Cortex of kidney (tissue), 1 donor: ENCODE results near the gene NDUFAF4.
A peak's percentile ranks its signal among the peaks of the same experiment; 100 is the strongest.

Experiments
- DNase-seq: peaks from one replicate; lab custom pipeline; 2025; lab: John Stamatoyannopoulos, UW

Gene NDUFAF4

DNA sequence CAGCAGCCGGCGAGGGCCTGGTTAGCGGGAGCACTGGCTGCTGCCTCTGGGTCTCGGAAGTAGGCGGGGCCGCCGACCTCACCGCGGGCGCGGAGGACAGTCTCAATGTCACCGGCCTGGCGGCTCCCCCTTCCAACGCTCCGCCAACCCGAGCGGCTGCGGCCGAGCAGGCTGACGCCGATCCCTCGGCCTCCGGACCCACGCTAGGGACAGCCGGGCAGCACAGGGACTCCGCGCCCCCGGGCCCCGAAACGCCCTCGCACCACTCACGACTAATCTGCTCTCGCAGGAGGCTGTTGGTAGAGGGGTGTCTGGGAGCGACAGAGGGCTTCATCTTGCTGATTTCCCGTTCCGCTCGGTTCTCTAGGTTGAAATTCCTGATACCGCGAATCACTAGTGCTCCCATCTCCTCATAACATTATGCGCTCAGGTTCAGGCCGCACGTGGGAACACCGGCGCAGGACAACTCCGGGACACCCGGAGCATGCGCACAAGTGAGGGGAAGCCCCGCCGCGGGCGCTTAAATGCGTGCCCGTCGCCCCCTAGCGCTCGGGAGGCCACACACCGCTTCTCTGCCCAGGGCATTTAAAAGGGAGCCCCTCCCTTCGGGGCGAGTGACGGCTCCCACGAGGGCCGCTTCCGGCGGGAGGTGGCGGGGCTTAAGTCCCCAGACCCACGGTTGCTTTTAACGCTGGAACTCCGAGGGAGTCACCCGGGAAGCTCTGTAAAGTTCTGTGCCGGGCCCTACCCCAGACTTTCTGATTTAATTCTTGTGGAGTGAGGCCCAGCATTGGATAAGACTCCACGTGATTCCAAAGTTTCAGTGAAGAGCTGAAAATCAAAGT is at the start of gene NDUFAF4:
Gene NDUFAF4, minus strand, starts transcription at position 496 of the 845 bp plus-strand sequence. Its CDS starts 90 bp downstream, at position 406.
- peak; percentile 70 for DNase-seq

DNA sequence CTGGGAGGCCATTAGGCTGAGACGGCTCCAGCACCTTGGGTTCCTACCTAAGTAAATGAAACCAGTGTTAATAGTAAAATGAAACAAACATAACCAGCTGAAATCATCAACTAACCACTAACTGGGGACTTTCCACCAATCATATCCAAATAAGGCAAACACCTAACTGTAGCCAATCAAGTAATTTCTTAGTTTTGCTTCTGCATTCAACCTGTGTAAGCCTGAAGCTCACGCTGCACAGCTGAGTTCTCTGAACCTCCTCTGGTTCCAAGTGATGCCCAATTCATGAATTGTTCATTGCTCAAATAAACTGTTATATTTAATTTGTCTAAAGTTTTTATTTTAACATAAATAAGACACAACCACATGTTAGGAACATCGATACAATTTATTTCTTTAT is 49.4 kb upstream of the NDUFAF4 start:
- DNase-seq = no peak

DNA sequence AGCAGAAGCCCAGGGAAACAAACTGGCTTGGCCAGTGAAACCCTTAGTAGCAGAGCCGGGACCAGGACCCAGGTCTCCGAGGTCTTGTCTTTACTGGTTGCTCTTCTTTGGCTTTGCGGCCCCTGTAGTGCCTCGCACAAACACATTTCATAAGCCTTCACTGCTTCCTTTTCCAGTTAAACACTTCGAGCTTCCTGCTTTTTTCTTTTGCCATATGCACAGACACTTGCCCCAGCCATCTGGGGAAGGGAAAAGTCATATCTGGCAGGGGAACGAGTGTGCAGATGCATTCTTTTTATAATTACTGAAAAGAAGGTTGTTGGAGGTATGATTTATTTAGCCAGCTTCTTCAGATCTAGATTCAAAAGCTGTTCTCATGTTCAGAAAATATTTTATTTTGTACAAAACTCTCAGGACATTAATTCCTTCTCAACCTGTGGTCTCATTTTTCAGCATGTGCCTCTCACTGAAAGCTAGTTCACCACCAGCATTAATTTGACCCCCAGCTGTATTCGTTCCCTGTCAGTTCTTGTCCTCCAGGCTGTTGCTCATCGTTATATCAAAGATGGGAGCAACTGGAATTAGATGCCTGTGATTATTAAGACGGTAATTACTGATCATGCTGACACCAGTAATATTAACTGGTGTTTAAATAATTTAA is 46.0 kb upstream of the NDUFAF4 start:
- no peak for DNase-seq

DNA sequence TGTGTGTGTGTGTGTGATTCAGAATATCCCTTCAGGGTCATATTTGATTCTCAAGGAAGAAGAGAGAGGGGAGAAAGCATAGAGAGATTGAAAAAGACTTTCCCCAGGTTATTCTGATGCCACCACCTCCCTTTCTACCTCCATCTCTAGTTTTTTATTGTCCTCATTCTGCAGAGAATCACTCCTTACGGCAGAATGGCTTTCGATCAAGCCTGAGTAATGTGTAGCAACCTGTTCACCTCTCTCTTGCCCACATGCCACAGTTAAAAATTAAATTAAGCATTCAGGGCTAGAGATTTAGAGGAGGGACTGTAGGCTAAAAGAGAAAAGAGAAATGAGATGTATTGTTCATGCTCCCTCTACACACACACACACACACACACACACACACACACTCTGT is 45.0 kb upstream of the NDUFAF4 start:
- no peak for DNase-seq

DNA sequence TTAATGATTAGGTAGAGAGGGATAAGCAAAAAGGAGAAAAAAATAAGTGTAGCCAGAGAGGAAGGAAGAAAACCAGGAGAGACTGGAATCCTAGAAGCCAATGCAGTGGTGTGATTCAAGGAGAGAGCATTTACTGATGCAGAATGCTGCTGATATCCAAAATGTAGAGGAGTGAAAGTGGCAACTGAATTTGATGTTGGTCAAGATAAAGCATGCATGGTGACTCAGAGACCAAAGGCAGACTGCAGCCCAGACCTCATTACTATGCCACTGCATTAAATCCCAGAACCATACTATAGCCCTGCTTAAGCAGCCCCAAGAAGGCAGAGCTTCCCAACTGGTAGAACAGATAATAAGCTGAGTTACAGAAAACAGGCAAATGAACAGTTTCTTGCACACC is 42.6 kb upstream of the NDUFAF4 start:
- no peak for DNase-seq

DNA sequence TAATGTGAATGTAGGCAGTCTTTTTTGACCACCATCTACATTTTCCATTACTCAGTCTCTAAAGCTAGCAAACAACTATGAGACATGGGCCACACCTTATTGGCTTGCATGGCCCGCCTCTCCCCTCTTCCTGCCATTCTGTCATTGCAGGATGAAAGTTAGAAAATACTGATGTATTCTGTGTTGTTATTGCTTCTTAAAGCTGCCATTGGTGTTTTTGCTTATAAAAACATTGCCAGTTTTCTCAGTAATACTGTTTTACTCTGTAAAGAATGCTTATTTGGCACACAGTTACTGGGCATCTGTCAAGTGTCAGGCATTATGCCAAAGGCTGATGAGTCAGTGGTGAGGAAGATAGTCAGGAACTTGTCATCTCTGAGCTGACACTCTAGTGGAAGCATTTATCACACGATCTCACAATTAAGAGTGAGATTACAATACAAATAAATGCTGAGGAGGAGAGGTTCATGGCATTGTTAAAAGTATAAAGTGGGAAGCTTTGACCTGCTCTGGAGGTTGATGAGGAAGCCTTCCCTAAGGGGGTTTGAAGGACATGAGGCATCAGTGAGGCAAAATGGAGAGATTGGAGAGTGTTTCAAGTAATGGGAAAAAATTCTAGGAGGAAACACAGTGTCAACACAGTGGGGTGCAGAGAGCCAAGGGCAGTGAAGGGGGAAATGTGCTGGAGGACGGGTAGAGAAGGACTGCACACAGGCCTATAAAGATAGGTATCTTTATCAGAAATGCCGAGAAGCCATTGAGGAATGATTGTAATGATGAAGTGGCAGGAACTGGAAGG is 41.5 kb upstream of the NDUFAF4 start:
- DNase-seq = no peak

DNA sequence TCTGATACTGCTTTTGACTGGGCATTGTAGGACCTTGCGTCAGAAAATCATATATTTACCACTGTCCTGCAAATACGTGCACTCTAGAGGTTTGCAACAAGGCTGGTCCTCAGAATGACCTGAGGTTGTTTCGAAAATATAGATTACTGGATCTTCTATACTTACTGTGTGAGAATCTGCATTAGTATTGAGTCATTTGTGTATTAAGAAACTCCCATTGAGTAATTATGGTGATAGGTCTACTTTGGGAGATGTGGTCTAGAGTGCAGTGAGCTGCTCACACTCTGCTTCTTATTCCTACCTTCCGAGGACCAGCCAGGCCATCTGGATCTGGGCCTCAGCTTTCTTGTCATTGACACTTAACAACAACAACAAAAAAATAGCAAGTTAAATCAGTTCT is 36.4 kb upstream of the NDUFAF4 start:
- DNase-seq = no peak

DNA sequence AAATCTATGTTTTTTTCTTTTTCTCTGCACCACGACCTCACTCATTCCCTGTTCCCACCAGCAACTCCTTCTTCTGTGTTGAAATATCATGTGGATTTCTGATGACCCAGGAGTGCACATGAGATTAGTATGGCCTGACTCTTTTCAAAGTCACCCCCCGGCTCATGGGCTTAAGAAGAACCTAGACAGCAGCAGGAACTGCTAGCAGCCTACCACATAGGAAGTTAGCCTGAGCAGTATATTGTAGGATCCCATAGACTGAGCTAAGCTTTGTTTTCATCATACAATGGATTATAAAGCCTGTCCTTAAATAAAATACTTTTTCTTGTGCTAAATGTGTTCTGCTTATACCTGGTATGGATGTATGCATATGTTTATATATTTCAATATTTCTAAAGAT is 33.5 kb upstream of the NDUFAF4 start:
- no peak for DNase-seq

DNA sequence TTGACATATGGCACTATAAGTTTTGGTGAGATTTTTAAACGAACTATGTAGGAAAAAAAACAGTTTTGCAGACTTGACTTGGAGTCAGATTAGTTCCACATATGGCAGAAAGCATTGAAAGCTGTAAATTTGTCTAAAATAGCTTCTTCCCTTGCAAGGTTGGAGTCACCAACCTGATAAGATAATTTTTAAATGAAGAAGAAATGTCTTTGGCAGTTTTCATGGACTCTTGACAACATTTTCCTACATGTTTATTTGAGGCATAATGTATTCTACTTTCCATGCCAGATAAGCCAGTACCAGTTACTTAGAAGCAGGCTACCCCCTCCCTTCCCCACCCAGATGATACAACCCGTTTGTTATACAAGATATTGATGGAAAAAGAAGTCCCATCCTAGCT is 32.0 kb upstream of the NDUFAF4 start:
- DNase-seq = no peak

DNA sequence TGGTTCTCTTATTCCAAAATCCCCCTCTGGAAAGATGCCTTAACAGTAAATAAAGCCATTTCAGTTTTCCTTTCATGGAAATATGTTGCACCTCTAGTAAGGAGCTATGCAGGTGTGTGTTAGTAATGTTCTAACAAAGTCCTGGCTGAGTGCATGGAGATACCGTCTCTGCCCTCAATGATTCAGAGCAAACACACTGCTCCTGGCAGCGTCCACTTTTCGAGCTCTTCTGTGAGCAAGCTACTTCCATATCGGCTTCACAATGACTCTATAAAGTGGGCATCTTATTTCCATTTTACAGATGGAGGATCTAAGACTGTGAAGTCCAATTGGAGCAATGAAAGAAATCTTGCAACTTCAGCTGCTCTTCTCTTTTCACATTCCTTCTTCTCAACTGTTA is 30.0 kb upstream of the NDUFAF4 start:
- no peak for DNase-seq

DNA sequence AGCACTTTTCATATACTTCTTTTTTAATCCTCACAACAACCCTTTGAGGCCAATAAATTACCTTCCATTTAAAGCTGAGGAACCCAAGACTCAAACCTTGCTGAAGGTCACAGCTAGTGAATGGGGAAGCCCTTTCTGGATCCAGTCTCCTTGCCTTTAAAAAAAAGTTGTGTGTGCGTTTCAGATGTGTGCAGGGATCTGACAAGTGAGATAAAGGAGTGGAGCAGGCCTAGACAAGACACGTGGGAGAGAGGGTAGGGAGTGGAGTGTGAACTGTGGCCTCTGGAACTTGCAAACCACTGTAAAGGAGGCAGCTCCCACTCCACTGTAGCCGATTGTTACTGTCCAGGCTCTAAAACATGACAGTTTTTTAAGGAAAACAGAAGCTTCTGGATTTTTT is 28.7 kb upstream of the NDUFAF4 start:
- DNase-seq = no peak

DNA sequence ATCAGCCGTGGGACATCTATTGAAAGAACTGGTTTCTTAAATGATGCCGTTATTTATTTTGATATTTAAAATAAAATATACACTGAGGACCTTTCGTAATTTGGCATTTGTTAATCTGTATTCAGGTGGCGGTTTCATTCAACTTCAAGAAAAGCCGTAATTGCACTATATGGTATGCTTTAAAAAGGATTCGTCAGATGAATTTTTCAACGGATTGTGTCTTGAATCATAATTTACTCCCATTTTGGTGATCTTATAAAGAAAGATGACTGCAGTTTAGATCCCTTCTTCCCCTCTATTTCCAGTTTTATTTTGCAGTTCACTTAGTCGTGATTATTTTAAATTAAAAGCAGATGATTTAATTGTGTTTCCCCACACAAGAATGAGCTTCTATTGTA is 27.6 kb upstream of the NDUFAF4 start:
- DNase-seq = no peak

DNA sequence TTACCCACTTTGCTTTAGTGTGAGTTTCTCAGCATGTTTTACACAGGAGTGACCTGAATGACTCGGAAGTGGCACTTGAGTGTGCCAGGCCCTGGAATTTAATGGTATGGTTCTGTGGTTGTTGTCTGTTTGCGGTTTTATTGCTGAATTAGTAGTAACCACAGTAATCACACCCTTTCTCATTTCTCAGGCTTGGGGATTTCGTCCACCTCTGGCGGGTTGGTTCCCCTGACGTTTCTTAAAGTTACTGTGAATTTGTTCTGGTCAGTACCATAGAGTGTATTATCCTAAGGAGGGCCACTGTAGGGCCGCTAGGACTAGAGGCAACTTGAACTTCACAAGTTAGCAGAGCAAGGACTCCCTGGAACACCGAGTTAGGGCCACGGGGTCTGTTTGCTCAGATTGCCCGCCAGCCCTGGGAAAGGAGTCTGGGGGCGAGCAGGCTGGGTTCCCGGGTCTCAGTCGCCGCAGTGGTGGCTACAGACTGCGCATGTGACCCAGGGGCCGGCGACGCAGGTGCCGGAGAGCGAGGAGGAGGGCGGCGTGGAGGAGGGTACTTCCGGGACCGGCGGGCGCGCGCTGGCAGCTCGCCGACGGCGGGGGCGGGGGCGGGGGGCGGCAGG is 26.3 kb upstream of the NDUFAF4 start:
- no peak for DNase-seq

DNA sequence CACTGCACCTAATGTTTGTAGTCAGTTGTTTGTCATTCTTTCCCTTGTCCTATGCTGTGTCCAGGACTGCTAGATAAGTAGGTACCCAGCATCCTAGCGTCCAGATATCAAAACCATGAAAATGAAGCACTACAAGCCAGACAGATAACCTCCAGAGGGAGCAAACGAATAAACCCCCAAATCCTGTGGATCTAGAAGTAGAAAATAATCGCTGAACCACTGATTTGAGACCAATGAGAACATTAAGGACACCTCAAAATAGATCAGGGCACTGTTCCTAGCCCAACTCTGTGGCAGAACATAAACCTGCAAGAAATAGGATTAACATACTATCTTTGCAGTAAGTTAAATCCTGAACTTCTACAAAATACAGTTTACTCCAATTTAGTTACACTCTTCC is 25.7 kb upstream of the NDUFAF4 start:
- no peak for DNase-seq

DNA sequence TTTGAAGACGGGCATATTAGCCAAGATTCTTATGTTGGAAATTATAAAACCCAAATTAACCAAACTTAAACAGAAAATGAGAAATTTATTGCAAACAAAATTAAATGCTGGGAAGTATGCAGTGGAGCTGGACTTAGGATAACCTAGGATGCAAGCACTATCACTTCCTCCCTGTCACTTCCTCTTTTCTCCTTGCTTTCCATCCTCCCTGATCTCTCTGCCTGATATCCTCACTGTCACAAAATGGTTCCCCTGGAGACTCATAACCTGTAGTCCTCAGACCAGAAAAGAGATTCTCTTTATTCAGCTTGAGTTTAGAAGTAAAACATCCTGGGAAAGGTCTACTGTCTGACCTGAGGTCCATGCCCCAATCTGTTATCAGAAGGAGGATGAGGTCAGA is 19.4 kb upstream of the NDUFAF4 start:
- no peak for DNase-seq

DNA sequence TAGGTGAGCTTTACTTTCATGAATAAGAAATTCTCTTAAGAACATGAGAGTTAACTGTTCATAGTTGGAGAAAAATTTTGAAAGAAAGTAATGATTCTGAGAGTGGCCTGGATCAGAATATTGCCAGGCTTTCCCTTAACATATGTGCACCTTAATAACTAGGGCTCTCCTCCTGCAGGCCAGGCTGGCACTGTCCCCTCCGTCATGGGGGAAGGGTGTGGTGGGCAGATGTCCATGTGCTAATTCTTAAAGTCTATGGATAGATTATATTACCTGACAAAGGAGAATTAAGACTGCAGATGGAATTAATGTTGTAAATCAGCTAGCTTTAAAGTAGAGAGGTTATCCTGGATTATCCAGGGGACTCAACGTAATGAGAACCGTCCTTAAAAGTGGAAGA is 15.9 kb upstream of the NDUFAF4 start:
- no peak for DNase-seq

DNA sequence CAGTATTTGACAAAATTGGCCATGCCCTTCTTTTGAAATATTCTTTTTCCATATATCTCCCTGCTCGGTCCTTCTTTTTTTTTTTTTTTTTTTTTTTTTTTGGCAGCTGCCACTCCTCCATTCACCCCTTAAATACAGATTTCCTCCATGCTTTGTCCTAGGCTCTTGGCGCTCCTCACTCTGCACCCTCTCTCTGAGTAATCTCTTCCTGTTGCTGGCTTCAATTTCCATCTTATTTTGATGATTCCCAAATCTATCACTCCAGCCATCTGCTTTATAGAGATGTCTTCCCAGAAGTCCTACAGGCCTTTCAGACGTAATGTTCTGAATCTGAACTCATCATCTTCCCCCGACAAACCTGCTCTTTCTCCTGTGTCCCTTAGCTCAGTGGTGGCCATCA is 14.1 kb upstream of the NDUFAF4 start:
- DNase-seq = no peak

DNA sequence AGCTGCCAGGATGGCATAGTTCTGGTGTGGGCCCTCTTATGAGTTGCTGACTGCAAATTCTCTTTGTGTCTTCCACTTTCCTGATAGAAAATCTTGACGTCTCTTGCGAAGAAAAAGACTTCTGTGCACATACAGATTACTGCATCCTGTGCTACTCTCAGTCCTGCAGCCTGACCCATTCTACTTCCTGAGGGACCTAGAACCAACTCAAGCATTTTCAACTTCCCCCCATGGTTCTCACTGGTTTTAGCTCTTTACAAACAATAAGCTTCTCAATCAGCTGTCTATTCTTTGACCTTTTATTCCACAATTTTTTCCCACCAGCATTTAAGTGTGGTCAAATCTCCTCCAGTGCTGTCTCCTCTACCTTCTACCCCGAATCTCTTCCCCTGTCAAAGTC is 13.5 kb upstream of the NDUFAF4 start:
- DNase-seq = no peak

DNA sequence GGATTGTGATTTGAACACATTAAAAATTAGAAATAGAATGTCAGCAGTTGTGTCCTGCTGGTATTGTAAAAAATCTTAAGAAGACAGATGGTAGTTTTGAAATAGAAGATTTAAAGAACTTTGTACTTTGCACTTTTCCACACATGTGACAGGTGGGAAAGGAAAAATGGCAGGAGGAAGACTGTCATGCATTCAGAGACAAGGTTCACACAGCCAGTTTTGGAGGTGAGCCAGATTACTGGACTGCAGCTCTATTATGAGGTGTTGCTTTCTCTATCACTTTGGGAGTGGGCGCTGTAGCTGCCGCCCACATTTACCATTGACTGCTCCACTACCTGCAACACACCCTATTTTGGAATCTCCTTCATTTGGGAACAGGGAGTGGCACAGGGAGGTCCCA is 12.1 kb upstream of the NDUFAF4 start:
- DNase-seq = no peak

DNA sequence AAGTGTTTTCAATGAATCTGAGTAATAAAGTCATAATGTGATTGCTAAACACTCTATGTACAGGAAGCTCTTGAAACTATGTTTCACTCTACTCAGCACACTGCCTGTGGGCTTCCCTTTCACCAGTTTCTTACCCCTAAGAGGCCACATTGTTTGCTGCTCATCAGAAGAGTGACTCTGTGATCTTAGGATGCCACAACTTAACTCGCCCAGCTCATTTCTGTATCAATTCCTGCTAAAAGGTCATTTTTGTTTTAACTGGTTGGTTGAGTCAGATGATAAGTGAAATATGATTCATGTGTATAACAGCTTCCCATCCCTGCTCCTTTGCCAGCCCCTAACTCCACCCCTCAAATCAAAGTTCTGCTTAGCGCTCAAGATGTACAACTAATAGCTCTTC is 9.8 kb upstream of the NDUFAF4 start:
- no peak for DNase-seq

DNA sequence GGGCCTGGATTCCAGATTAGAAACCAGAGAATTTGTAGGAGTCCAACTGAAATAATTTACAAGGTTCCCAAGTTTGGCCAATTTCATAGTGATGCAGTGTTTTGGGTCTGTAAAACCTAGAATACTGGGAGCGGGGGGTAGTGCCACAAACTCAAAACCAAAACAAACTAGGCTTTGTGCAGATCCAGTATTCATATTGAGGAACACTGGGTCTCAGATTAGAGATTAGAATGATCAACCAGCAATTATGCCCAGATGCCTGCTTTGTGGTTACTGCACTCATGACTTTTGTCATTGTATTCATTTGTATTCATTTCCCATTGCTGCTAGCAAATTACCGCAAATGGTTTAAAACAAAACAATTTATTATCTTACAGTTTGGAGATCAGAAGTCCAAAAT is 3.2 kb upstream of the NDUFAF4 start:
- DNase-seq = no peak

DNA sequence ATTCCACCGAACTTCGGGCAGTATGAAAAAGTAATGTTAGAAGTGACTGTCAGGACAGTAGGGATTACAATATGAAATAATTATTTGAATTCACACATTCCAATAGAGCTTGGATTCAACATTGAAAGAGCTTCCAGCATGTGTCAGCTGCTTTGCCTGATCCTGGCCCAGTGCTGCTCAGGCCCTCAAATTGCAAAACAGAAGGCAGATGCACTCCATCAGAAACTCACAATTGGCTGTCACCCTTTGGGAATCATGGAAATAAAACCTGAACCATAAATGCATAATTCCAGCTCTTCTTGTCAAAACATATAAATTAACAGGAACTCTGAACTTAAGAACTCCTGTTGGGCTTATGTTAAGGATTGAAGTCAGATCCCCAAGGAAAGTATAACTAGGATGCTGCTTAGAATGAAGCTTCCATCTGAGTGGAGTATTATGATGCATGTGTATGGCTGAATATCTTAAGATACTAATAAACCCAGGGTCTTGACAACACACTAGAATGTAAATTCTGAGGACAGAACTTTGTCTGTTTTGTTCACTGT is 1.8 kb upstream of the NDUFAF4 start:
- DNase-seq = no peak
